Uterus (tissue), 2 donors: ENCODE data around the gene LCN6.
"Not testable (repeated sequence)": the region's sequence is repeated elsewhere in the genome, so short reads cannot be mapped to it uniquely, and the experiment has no call there.

Experiments
- CTCF ChIP-seq, 4 experiments: fragments of 200-600 bp in 2 of 4; fragments of 450-650 bp in 2 of 4; sonication (generic) in 2 of 4; IDR thresholded peaks; one replicate each; pipeline ENCODE4 v1.5.1; 2016 to 2019; ENCODE audit warnings: antibody characterized with exemption in 4 of 4, mild to moderate bottlenecking in 2 of 4, moderate library complexity in 1 of 4
- POLR2A ChIP-seq, 2 donors: fragments of 450-650 bp; IDR thresholded peaks; one replicate each; pipeline ENCODE4 v1.6.1; 2016; ENCODE audit warnings: antibody characterized with exemption in 2 of 2, mild to moderate bottlenecking in 1 of 2, moderate library complexity in 1 of 2

GRCh38 chr9:136704741-136705140, 43.6 kb downstream of the LCN6 start:
- TF ChIP-seq CTCF, POLR2A (IDR thresholded peaks at IDR 0.05): not testable (repeated sequence)
